ENCODE measurements around the gene YEATS2.

DNA sequence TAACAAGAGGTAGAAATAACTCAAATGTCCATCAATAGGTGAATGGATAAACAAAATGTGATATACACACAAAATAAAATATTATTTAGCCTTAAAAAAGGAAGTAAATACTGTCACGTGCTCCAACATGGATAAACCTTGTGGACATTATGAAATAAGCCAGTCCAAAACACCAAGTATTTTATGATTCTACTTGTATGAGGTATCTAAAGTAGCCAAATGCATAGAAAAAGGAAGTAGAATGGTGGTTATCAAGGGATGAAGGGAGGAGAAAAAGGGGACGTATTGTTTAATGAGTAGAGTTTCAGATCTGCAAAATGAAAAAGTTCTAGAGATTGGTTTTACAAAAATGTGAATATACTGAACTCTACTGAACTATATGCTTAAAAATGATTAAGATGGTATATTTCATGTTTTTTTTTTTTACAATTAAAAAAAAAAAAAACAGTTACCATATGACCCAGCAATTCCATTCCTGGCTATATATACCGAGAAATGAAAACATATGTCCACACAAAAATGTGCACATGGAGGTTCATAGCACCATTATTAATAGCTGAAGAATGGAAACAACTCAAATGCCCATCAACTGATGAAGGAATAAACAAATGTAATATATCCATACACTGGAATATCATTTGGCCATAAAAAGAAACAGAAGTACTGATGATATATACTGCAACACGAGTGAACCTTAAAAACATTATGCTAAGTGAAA is 156.9 kb downstream of the YEATS2 start:
- TF ChIP-seq, protein P1, sequence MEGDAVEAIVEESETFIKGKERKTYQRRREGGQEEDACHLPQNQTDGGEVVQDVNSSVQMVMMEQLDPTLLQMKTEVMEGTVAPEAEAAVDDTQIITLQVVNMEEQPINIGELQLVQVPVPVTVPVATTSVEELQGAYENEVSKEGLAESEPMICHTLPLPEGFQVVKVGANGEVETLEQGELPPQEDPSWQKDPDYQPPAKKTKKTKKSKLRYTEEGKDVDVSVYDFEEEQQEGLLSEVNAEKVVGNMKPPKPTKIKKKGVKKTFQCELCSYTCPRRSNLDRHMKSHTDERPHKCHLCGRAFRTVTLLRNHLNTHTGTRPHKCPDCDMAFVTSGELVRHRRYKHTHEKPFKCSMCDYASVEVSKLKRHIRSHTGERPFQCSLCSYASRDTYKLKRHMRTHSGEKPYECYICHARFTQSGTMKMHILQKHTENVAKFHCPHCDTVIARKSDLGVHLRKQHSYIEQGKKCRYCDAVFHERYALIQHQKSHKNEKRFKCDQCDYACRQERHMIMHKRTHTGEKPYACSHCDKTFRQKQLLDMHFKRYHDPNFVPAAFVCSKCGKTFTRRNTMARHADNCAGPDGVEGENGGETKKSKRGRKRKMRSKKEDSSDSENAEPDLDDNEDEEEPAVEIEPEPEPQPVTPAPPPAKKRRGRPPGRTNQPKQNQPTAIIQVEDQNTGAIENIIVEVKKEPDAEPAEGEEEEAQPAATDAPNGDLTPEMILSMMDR (conservative IDR thresholded peaks at IDR 0.05; ENCODE audit: low read length) = no peak
- TF ChIP-seq EZH2phosphoT487 (IDR thresholded peaks at IDR 0.05; ENCODE audit: borderline replicate concordance) = no peak

Data from Loucy (cell line).